ENCODE data around the gene GOLGA6L9. TPM values are rescaled to one million over a fixed set of nuclear protein-coding genes. Genes with fewer than 3 reads are reported as not detected.
"Not testable (repeated sequence)": the region's sequence is repeated elsewhere in the genome, so short reads cannot be mapped to it uniquely, and the experiment has no call there.

The GOLGA6L9 gene
- 1.9 and 2.5 TPM in 2 replicates for polyA plus RNA-seq (2011; rRNA removed)
- 0.97 and 1.2 TPM in 2 replicates for polyA minus RNA-seq (2011; rRNA and poly(A)+ RNA removed)

GRCh38 chr15:82429693-82430092 lies at the start of gene GOLGA6L9:
GOLGA6L9 (plus strand) TSS chr15:82429816; CDS start chr15:82430080, 264 bp downstream.
- H3K27ac ChIP-seq (ENCODE audit: low read depth, low read length); H3K9me3 ChIP-seq (ENCODE audit: control insufficient read depth, insufficient read depth, low read length); POLR2A ChIA-PET; H3K4me3 ChIP-seq (ENCODE audit: low read depth, low read length); CTCF ChIA-PET; H3K27me3 ChIP-seq (ENCODE audit: control insufficient read depth, insufficient read depth, low read length); DNase-seq (ENCODE audit: low read depth, low spot score): not testable (repeated sequence)

GRCh38 chr15:82381330-82381955 lies 48.2 kb upstream of the GOLGA6L9 start:
- H3K27ac ChIP-seq (ENCODE audit: low read depth, low read length); POLR2A ChIA-PET; DNase-seq (ENCODE audit: low read depth, low spot score); CTCF ChIA-PET; H3K9me3 ChIP-seq (ENCODE audit: control insufficient read depth, insufficient read depth, low read length); H3K4me3 ChIP-seq (ENCODE audit: low read depth, low read length); H3K27me3 ChIP-seq (ENCODE audit: control insufficient read depth, insufficient read depth, low read length): not testable (repeated sequence)

GRCh38 chr15:82387209-82387608 lies 42.4 kb upstream of the GOLGA6L9 start:
- DNase-seq (ENCODE audit: low read depth, low spot score); POLR2A ChIA-PET; CTCF ChIA-PET: not testable (repeated sequence)

GRCh38 chr15:82390152-82390551 lies 39.5 kb upstream of the GOLGA6L9 start:
- not testable (repeated sequence) for DNase-seq (ENCODE audit: low read depth, low spot score)

More at GRCh38 chr15:82387209-82387608, 42.4 kb upstream of the GOLGA6L9 start:
- not testable (repeated sequence) for H3K27me3 ChIP-seq (ENCODE audit: control insufficient read depth, insufficient read depth, low read length); H3K9me3 ChIP-seq (ENCODE audit: control insufficient read depth, insufficient read depth, low read length); H3K27ac ChIP-seq (ENCODE audit: low read depth, low read length); H3K4me3 ChIP-seq (ENCODE audit: low read depth, low read length)

GRCh38 chr15:82392077-82392476 lies 37.5 kb upstream of the GOLGA6L9 start:
- H3K9me3 ChIP-seq (ENCODE audit: control insufficient read depth, insufficient read depth, low read length); H3K27ac ChIP-seq (ENCODE audit: low read depth, low read length); POLR2A ChIA-PET; CTCF ChIA-PET; H3K27me3 ChIP-seq (ENCODE audit: control insufficient read depth, insufficient read depth, low read length); H3K4me3 ChIP-seq (ENCODE audit: low read depth, low read length); DNase-seq (ENCODE audit: low read depth, low spot score): not testable (repeated sequence)

More at GRCh38 chr15:82390152-82390551, 39.5 kb upstream of the GOLGA6L9 start:
- H3K9me3 ChIP-seq (ENCODE audit: control insufficient read depth, insufficient read depth, low read length); H3K27me3 ChIP-seq (ENCODE audit: control insufficient read depth, insufficient read depth, low read length); CTCF ChIA-PET; H3K27ac ChIP-seq (ENCODE audit: low read depth, low read length); POLR2A ChIA-PET; H3K4me3 ChIP-seq (ENCODE audit: low read depth, low read length): not testable (repeated sequence)

GRCh38 chr15:82393671-82394070 lies 35.9 kb upstream of the GOLGA6L9 start:
- TF ChIP-seq CTCF (IDR thresholded peaks at IDR 0.05; ENCODE audit: low read depth, low read length) = no peak
- Histone ChIP-seq H3K4me3 (ENCODE audit: low read depth, low read length) (no peak overlapping the region), H3K27me3 (ENCODE audit: control insufficient read depth, insufficient read depth, low read length) (no peaks in the 10 kb centered on the region), H3K27ac (ENCODE audit: low read depth, low read length) (no peak overlapping the region), H3K9me3 (ENCODE audit: control insufficient read depth, insufficient read depth, low read length) (no peaks in the 10 kb centered on the region)
- CTCF ChIA-PET = no interaction called here
- POLR2A ChIA-PET = no interaction called here
- DNase-seq (ENCODE audit: low read depth, low spot score) = no peak

GRCh38 chr15:82395788-82396187 lies 33.8 kb upstream of the GOLGA6L9 start:
- POLR2A ChIA-PET; DNase-seq (ENCODE audit: low read depth, low spot score); H3K27me3 ChIP-seq (ENCODE audit: control insufficient read depth, insufficient read depth, low read length); CTCF ChIA-PET; H3K9me3 ChIP-seq (ENCODE audit: control insufficient read depth, insufficient read depth, low read length); H3K27ac ChIP-seq (ENCODE audit: low read depth, low read length); H3K4me3 ChIP-seq (ENCODE audit: low read depth, low read length): not testable (repeated sequence)

GRCh38 chr15:82397817-82398216 lies 31.8 kb upstream of the GOLGA6L9 start:
- ChIA-PET POLR2A (no interaction called here), CTCF (no interaction called here)
- H3K9me3 ChIP-seq (ENCODE audit: control insufficient read depth, insufficient read depth, low read length) = no peaks in the 10 kb centered on the region
- no peak overlapping the region for H3K27ac ChIP-seq (ENCODE audit: low read depth, low read length)
- no peak for TF ChIP-seq CTCF (IDR thresholded peaks at IDR 0.05; ENCODE audit: low read depth, low read length)
- DNase-seq (ENCODE audit: low read depth, low spot score) = no peak
- no peaks in the 10 kb centered on the region for H3K27me3 ChIP-seq (ENCODE audit: control insufficient read depth, insufficient read depth, low read length)
- H3K4me3 ChIP-seq (ENCODE audit: low read depth, low read length) = no peak overlapping the region
